GM19324 (cell line): ENCODE data around the gene GOSR1.
"Not testable (repeated sequence)": the region's sequence is repeated elsewhere in the genome, so short reads cannot be mapped to it uniquely, and the experiment has no call there.

ENCODE experiments used
- ATAC-seq: cut with Tn5 transposase; IDR thresholded peaks from one replicate; pipeline ENCODE4 v1.9.1; 2021; ENCODE audit warnings: mild to moderate bottlenecking, moderate library complexity; ENCODE audit not compliant: unreplicated experiment, low FRiP score

The GOSR1 gene

DNA sequence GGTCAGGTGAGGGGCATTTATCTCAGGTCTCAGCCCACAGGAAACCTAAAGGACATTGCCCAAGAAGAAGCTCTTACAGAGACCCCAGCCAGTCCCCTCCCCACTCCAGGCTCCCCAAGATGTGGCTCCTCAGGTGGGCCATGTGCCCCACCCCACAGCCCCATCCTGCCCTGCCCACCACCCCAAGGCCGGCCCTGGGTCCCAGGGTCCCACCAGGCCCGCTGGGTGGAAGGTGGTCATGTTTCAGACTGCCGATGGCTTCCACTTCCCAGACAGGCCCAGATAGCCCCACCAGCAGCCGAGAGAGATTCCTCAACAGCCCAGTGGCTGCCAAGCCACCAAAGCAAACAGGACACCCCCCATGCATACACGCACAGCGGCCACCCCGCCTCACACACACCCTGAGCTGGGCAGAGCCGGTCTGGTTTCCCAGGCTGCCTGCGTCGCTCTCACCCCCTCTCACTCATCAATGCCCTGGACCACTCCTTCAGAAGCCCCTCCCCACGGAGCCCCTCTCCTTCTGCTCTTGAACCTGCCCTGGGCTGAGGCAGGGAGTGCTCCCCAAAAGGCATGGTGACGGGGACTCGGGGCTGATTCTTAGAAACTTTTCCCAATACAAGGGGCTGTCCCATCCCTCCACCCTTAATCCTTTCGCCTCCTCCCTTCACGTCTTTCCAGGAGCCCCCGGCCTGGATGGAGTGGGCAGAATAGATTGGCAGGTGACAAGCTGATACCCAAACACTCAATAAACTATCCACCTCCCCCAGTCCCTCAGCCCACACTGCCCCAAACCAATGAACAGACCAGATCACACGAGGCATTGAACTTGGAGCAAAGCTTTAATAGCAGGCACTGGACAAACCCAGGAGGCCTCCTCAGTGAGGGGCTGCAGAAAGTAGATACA, 95.7 kb downstream of the GOSR1 start:
- not testable (repeated sequence) for ATAC-seq

DNA sequence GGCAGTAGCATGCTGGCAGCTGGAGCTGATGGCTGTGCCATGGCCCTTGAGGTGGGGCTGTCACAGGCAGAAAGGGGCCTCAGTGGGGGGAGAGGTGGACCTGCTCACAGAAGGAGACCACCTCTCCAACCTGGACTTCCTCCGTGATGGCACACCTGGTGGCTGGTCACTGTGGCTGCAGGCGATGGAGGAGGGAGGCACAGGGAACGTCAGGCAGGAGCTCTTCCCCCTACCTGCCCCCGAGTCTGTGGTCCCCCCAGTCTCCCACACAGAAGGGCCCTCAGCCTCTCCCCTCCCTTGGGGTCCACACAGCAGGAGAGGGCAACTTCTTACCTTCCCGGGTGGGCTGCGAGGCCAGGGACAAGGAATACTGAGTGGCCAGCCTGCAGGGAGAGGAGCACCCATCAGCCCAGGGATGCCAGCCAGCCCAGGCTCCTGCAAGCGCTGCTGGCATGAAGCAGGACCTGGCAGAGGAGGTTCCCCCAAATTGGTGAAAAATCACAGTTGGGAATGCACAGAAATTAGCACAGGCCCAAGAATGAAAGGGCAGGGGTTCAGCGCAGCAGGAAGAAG, 96.5 kb downstream of the GOSR1 start:
- ATAC-seq, result no peak

DNA sequence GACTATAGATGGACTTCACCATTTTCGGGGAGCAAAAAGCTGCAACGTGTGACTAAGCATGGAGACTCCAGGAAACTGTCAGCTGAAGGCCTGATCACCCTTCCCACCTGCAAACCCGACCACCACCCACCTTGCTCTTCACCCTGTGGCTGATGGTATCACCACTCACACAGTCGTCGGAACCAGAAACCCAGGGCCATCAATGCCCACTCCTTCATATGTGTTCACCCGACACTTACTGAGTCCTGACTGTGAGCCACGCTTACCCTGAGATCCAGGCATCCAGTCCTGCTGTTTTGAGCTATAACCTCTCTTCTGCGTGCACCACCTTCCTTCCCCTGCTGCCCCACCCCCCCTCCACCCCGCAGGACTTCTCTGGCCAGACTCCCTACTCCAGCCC, 97.1 kb downstream of the GOSR1 start:
- not testable (repeated sequence) for ATAC-seq

DNA sequence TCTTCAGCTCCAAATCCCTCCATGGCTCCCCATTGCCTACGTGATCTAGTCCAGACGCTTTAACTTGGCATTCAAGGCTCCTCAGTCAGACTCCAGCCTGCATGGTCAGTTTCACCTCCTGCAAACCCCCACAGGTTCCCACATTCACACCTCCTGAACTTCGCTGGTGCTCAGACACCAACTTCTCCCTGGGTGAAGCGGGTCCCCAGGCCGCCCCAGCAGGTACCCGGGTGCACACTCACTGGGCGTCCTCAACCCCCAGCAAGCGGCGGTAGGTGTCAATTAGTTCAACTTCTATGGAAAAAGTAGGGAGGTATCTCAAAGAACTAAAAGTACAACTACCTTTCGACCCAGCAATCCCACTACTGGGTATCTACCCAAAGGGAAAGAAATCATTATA, 97.6 kb downstream of the GOSR1 start:
- not testable (repeated sequence) for ATAC-seq

DNA sequence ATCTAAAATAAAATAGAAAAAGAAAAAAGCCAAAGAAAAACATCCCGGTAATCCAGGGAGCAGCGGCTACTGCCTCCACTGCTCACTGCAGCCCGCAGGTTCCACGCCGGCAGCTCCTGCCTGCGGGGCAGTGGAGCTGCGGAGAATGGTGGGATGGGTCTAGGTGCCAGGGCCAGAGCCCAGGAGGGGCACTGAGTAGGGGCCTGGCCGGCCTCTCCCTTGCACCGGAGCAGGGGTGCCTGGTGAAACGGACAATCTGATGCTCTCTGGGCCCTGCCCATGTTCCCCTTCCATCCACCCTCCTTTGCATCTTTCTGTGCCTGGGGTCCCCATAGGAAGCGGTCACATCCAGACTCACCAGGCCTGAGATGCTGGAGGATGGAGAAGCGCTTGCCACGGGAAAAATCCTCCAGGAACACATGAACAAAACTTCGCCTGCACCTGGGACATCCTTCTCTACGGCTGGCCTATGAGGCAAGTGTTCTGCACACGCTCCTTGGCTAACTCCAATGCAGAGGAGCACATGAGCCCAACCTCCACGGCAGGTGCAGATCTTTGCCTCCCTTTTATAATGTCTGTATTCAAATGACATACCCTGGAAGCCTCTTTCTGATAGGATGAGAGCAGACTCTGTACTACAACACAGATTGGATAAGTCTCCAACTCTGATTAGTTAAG, 98.6 kb downstream of the GOSR1 start:
- not testable (repeated sequence) for ATAC-seq

DNA sequence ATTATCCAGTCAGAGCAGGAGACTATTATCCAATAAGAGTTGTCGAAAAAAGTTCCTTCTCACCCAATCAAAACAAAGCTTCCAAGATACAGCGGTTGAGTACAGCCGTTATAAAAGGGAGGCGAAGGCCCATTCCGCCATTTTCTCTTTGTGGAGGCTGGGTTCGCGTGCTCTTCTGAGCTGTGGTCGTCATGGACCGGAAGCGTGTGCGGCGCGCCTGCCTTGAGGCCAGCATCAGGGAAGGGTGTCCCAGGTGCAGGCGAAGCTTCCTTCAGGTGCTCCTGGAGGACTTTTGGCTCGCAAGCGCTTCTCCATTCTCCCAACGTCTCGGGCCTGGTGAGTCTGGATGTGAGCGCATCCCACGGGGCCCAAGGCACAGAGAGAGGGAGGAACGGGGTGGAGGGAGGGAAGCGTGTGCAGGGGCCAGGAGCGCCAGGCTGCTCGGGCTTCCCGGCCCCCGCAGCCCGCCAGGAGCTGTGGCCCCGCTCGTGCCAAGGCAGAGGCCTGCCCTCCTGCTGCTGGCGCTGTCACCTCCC, 99.2 kb downstream of the GOSR1 start:
- ATAC-seq, result no peak
